T-helper 9 cell (primary cell): ENCODE measurements around the gene IDH3G.
"Not testable (repeated sequence)": the region's sequence is repeated elsewhere in the genome, so short reads cannot be mapped to it uniquely, and the experiment has no call there.

Source experiments
- DNase-seq: peaks from one replicate; pipeline ENCODE4 v3.0.0-alpha.2; 2020

IDH3G gene

GRCh38 chrX:153746991-153747390 lies 47.2 kb downstream of the IDH3G start:
- not testable (repeated sequence) for DNase-seq

GRCh38 chrX:153746359-153746758 lies 47.8 kb downstream of the IDH3G start:
- no peak for DNase-seq

- DNase-seq: not testable (repeated sequence)
These were observed 49.1 kb downstream of the IDH3G start for GRCh38 chrX:153745067-153745433.

GRCh38 chrX:153744210-153745066 lies 49.7 kb downstream of the IDH3G start:
- no peak for DNase-seq

GRCh38 chrX:153743468-153744209 lies 50.5 kb downstream of the IDH3G start:
- DNase-seq: not testable (repeated sequence)

GRCh38 chrX:153742796-153743467 lies 51.2 kb downstream of the IDH3G start:
- not testable (repeated sequence) for DNase-seq

- DNase-seq: not testable (repeated sequence)
These were observed 52.1 kb downstream of the IDH3G start for GRCh38 chrX:153742111-153742510.

GRCh38 chrX:153741446-153741845 lies 52.7 kb downstream of the IDH3G start:
- DNase-seq: no peak

GRCh38 chrX:153740631-153741222 lies 53.4 kb downstream of the IDH3G start:
- DNase-seq: no peak

GRCh38 chrX:153739754-153740486 lies 54.3 kb downstream of the IDH3G start:
- no peak for DNase-seq

- DNase-seq: no peak
These were observed 56.0 kb downstream of the IDH3G start for GRCh38 chrX:153738056-153738605.

GRCh38 chrX:153736871-153737441 lies 57.2 kb downstream of the IDH3G start:
- DNase-seq: no peak

GRCh38 chrX:153736071-153736820 lies 57.9 kb downstream of the IDH3G start:
- no peak for DNase-seq
